HG03108 (cell line): ENCODE data around the gene CDH13.

Experiments
- ATAC-seq: cut with Tn5 transposase; IDR thresholded peaks from one replicate; pipeline ENCODE4 v1.9.1; 2021; ENCODE audit warnings: moderate library complexity; ENCODE audit not compliant: unreplicated experiment

Gene CDH13

DNA sequence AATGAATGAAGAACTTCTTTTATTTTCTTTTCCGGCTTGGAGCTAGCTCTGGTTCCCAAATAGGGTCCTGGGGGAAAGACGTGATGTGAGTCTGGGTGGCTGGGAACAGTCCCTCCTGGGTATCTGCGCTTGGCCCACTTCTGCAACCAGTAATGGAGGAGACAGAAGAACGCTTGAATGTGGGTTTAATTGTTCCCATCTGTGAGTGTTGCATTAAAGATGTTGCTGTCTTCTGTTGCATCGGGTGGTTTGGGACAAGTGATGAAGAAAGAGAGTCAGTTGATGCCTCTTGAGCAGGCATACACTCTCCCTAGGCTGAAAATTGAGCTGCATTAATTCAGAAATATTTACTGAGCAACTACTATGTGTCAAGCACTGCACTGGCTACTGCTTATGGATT is 511.1 kb downstream of the CDH13 start:
- ATAC-seq: no peak

DNA sequence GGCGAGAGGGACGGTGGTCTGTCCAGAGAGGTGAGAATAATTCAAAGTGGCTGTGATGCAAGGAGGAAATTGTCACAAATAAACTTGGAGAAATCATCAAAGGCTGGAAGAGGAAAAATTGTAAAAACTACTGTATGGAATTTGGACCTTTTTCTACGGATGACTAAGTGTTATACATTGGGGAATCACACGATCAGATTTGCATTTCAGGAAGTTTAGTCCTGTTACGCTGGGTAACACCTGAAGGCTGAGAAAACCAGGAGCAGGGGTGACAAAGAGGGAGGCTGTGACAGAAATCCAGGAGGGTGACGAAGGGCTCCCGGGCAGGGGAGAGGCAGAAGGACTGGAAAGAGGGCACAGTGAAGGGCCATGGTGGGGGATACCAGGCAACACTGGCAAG is 511.7 kb downstream of the CDH13 start:
- ATAC-seq: no peak

DNA sequence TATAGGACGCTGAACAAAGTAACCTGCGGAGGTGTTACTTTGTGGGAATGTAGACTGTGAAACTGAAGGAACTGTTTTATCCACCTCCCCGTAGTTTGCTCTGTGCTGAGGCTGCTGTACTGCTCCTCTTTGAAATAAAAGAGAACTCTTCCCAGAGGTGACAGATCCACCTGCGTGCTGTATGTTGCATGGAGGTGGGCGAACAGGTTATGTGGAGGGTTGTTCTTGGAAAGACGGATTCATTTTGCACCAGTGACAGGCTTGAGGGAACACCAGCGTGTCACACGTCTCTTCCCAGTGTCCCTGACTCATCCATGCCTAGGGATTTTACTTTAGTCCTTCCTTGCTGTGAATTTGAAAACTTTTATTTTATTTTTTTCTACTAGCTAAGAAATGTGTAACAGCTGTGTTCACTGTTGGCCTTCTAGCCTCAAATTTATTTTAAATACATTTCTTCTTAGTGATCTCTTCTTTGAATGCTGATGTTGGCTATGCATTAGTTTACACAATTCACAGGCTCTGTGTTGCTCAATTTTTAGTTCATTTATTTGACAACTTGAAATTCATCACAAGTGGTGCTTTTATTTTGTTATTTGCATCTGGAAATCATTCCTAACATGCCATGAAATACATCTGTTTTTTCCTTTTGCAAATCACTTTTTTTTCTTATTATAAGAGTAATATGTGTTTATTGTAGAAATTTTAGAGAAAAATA is 512.4 kb downstream of the CDH13 start:
- no peak for ATAC-seq

DNA sequence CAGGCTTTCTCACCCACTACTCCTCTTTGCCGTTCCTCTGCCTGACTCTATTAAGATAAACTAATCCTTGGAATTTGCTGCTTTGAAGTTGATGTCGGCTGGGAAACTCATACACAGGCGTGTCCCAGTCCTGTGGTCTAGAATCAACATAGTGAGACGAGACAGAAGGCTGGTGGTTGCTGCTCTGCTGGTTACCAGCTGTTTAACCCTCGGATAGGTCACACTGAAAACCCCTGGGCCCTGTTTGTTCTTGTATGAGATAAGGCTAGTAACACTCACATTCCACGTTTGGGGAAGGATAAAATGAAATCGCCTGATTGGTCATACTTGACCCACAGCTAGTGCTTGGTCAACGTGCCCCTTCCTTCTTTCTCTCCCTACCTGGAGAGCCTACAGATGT is 517.0 kb downstream of the CDH13 start:
- ATAC-seq: no peak

DNA sequence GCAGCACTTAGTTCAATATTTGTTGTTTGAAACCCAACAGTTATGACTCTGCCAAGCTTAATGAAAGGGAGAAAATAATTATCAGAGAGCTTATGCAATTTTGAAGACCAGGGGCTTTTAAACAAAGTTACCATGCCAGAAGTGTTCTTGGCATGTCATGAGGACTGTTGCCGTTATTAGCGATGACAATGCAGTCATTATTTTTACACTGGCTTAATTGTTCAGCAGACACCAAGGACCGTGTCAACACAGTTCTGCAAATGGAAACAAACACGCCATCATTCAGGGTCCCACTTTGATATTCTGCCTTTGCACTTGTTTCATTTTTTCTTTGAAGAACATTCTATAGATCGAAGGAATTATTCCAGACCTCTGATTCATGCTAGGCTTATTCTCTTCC is 518.5 kb downstream of the CDH13 start:
- ATAC-seq: no peak

DNA sequence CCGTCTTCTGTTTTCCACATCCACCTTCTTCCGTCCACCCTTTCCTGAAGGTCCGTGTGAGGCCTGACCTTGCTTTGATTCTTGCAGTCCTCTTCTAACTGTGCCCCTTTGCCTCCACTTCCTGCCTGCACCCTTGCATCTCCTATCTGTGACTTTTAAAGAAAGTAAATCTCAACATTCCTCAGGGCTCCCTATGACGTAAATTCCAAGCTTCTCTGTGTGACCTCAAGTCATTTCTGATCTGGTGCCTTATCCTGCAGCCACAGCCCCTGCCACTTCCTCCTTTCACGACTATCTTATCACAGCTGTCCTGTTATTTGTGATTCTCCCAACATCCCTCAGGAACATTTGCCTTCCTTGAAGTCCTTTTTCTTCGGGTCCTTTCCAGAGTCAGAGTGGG is 520.5 kb downstream of the CDH13 start:
- ATAC-seq: no peak

DNA sequence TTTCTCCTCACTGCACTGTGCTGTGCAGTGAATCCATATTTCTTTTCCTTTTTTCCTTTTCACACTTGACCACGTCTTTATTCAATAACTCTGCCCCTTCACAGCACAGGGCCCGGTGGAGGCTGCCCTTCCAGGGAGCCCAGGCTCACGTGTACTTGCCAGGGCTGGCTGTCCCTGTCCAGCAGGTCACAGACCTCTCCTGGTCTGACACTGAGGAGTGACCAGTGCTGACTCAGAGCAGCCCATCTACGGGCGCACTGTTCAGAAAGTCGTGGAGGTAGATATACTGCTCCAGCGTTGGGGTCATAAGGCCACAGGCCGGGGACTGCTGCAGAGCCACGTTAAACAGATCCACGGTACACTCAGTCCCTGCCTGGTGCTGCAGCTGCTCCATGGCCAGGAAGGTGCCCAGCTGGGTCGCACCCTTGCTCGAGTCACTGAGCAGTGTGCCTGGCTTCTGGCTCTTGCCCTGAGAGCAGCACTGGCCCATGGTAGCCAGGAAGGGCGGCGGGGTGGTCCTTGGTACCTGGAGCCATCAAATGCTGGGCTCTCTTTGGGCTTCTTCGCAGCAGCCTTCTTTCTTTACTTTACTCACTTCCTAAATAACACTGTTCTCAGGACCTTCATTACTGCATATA is 531.7 kb downstream of the CDH13 start:
- ATAC-seq: no peak

DNA sequence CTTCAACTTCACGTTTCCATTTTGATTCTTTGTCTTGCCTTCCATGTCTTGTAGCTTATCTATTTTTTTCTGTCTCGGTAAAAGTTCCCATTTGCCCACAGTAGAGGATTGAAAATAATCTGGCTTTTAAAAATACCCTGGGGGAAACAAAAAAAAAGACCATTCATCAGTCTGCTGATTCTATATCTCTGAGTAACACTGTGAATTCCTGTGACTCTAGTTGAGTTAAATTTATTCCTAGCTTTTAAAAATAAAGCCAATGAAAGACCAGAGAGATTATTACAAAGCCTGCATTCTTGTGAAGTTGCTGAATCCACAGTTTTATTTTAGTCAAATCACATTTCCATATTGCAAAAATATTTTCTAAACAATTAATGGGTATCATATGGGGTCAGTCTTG is 532.3 kb downstream of the CDH13 start:
- no peak for ATAC-seq

DNA sequence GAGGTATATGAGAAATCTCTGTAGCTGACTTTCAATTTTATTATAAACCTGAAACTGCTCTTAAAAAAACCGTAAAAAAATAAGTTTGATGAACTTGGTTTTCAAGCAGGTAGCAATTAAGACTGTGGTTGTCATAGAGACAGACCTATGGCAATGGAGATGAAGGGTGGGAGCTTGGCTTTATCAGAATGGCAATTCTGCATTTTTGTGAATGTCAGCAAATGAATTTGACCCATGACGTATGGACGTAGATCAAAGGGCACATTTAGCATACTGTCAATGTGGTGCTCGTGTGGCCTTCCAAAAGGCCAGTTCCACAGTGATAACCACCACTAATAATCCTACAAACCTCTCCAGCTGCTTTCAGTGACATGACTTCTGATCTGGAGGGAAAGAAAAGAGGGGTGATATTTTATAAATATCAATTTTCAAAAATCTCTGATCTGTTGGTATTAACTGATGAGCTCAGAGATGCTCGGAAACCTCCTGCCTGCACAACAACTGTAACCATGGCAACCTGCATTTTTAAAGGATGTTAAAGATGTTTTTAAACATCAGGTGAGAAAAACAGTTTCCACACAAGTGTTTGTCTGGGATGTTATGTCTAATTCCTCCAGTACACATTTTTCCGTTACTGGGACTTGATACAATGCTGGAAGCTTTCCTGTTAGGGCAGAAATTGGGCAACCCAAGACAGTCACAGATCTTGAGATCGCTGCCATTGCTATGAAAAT is 533.7 kb downstream of the CDH13 start:
- ATAC-seq: no peak

DNA sequence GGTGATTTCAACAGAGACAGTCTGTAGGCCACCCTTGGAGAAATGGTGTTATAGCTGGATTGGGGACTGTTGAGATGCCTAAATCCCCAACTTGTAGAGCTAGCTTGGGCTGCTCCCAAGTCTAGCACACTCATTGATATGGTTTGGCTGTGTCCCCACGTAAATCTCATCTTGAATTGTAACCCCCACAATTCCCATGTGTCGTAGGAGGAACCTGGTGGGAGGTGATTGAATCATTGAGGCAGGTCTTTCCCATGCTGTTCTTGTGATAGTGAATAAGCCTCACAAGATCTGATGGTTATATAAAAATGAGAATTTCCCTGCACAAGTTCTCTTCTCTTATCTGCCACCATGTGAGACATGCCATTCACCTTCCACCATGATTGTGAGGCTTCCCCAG is 536.0 kb downstream of the CDH13 start:
- no peak for ATAC-seq

DNA sequence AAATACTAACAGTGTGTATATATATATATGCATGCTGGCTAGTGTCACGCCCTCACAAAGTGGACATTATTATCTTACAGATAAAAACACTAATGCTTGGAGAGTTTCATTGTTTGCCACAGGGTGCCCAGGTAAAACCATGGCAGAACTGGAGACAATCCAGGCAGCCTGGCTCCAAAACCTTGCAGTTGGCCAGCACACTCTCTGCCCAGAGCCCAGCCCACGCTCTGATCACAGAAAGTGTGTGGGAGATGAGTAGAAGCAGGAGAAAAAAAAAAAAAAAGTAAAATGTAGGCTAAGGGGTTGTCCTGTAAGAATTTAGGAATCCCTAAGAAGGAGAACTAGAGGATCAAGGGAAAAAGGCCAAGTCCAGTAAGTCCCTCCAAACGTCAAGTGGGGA is 538.0 kb downstream of the CDH13 start:
- ATAC-seq: no peak

DNA sequence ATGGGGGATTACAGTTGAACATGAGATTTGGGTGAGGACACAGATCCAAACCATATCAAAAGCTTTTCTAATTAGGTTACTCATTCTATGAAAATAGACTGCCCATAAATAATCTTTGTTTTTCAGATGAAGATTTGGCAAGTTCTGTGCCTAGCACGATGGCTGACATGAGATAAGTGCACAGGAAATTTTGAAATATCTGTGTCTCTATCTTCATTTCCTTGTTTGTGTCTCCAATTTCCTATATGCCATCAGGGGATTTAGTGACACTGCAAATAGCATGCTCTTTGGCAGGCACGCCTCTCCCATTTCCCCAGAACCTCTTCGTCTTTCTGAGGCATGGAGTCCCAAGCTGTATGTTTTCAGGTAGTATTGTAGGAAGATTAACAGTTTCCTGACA is 544.6 kb downstream of the CDH13 start:
- no peak for ATAC-seq

DNA sequence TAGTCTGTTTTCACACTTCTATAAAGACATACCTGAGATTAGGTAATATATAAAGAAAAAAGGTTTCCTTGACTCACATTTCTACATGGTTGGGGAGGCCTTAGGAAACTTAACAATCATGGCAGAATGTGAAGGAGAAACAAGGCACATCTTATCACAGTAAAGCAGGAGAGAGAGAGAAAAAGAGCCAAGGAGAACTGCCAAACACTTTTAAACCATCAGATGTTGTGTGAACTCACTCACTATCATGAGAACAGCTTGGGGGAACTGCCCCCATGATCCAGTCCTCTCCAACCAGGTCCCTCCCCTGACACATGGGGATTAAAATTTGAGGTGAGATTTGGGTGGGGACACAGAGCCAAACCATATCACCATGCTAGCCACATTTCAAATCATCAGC is 547.9 kb downstream of the CDH13 start:
- ATAC-seq: no peak

DNA sequence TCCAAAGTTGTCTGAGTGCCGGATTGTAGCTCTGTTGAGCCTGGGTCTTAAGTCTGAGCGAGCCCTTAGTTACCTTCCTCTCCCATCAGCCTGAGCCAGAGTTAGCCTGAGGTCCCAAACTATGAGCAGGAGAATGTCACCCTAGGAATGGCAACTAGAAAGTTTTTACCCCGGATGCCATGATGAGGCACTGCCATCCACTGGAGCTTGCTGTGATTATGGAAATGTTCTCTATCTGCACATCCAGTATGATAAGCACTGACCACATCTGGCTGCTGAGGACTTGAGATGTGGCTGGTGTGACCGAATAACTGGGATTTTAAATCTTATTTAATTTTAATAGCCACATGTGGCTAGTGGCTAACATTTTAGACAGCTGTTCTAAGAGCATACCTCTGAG is 550.0 kb downstream of the CDH13 start:
- ATAC-seq: no peak

DNA sequence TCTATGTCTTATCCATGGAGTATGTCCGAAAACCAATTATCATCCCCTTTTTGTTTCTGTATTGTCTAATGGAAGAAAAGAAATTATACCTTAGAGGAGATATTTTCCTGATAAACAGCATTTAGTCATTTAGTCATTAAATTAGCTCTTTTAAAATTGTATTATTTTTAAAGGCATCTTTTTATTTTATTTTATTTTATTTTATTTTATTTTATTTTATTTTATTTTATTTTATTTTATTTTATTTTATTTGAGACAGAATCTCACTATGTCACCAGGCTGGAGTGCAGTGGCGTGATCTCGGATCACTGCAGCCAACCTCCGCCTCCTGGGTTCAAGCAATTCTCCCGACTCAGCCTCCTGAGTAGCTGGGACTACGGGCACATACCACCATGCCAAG is 559.1 kb downstream of the CDH13 start:
- ATAC-seq: no peak

DNA sequence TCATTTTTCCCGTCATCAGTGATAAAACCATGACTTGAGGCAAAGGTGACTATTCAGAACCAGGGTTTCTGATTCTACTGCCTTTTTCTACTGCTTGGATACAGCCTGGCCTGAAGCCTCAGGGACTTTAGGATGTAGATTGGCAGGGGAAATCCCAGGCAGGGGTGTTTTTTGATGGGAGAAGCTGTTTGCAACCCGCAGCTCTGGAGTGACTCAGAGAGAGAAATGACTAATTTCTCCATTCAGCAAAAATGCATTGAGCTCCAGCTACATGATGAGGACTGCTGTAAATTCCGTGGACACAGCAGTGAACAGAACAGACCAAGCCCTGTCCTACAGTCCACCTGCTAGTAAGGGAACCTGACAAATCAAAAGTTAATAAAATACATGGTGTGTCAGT is 560.6 kb downstream of the CDH13 start:
- ATAC-seq: no peak

DNA sequence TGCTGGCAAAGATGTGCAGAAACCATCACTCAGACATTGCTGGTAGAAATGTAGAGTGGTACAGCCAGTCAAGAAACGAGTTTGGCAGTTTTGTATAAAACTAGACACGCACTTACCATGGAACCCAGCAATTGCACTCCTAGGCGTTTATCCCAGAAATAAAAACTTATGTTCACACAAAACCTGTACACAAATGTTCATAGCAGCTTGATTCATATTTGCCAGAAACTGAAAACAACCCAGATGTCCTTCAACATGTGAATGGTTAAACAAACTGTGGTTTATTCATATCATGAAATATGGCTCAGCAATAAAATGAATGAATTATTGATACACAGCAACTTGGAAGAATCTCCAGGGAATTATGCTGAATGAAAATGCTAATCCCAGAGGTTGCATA is 570.0 kb downstream of the CDH13 start:
- no peak for ATAC-seq

DNA sequence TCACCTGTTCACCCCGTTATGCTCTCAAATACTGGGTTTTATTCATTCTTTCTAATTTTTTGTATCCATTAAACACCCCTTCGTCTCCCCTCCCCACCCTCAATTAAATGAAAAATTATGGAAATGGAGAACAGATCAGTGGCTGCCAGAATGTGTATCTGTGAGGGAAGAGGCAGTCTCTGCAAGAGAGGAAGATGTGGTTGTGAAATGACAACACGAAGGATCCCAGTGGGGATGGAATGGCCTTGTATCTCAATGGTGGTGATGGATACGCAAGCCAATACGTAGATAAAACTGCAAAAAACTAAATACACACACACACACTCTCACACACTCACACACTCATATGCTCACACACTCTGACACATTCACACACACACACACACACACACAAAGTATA is 570.7 kb downstream of the CDH13 start:
- ATAC-seq: no peak

DNA sequence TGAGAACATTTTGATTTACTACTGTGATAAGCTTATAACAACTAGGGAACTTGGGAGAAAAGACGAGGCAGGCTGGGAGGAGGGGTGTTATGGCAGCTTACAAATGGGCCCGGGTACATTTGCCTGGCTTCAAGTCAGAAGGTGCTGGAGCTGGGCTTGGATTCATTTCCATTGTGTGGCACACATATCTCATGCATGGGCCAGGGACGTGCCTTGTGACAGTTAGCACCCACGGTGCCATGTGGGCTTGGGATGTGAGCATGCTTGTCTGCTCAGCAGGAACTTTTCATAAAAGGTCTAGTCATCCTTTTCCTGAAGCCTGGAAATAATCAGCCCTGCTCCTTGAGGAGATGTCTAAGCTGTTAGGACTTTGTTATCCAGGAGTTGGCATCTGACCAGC is 572.2 kb downstream of the CDH13 start:
- ATAC-seq: no peak

DNA sequence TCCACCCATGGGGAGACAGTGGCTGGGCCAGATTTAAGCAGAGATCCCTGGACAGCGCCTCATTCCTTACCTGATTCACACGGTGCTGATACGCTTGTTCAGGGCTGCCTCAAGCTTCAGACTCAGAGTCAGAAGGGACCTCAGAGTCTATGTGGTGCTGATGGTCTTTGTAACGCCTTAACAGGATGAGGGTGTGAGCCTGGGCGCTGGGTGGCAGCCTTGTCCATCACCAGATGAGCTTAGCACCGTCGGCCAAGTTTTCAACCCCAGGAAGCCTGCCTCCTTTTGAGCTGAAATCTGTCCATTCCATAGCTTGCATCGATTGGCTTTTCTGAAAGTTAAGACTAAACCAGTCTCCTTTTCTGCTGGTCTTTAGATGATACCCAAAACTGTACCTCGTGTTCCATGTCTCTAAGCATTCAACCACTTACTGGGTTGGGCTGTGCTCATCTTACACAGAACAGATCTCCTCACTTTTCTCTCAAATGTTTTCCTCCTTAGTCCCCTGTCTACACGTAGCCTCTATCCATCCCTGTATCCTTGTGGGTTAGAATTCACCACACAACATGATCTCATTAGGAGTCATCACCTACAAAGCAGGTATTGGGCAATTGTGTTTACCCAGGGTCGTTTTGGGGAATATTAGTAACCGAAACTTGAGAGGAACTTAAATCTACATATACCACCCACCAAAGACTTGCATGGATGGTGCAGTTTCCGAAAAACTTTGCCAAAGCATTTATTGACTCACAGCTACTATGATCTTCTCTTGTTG is 573.4 kb downstream of the CDH13 start:
- ATAC-seq: no peak

DNA sequence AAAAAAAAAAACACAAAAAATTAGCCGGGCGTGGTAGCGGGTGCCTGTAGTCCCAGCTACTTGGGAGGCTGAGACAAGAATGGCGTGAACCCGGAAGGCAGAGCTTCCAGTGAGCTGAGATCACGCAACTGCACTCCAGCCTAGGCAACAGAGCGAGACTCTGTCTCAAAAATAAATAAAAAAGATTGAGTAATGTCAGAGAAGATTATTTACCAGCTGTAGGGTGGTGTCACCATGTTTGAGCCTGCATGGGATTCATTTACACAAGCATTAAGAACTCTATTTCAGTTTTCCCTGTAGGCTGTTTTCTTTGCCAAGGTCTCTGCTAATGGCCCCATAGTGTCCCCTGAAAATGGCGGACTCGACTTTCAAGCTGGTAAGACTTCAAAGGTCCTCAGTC is 575.0 kb downstream of the CDH13 start:
- ATAC-seq: no peak

DNA sequence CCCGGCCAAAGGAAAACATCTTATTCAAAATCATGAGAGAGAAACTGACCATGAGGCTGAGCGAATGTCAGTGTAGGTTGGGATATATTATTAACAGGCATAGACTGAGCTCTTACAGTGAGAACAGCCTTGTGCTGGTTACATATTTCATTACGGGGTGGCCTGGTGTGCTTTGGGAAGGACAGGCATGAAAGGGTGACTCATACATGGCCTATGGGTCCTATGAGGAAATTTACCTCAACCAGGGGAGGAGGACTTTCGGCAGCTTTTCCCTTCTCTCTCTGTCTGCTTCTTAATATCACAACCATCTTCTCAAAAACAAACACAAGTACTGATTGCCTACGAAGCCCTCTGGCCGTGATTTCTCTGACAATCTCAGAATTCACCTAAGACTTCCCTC is 579.1 kb downstream of the CDH13 start:
- no peak for ATAC-seq
